K562 (cell line): ENCODE data around the gene MRPS30.

Source experiments
- EGR1 ChIP-seq: fragments of 450-650 bp; conservative IDR thresholded peaks from 2 replicates; pipeline ENCODE4 v1.6.1; 2017; ENCODE audit warnings: mild to moderate bottlenecking
- EP300 ChIP-seq: IDR thresholded peaks from 2 replicates; pipeline ENCODE4 v1.6.1; 2012; ENCODE audit warnings: low read length, improper control_type of control experiment
- FOXA1 ChIP-seq: fragments of 450-650 bp; IDR thresholded peaks from 2 replicates; pipeline ENCODE4 v1.6.1; 2016; ENCODE audit warnings: mild to moderate bottlenecking, borderline replicate concordance
- HNRNPH1 ChIP-seq: fragments of 200-400 bp; formaldehyde crosslinking; optimal IDR thresholded peaks from 2 replicates; pipeline ENCODE3; 2017; ENCODE audit warnings: low read depth, mild to moderate bottlenecking, low read length, moderate library complexity
- JUND ChIP-seq, 2 experiments: IDR thresholded peaks; 2 replicates in 1 of 2; 3 replicates in 1 of 2; pipeline ENCODE4 v1.6.1; 2011; ENCODE audit warnings: borderline replicate concordance in 2 of 2, low read depth in 2 of 2, low read length in 2 of 2, improper control_type of control experiment in 1 of 2, missing biosample characterization in 1 of 2, missing genetic modification characterization in 1 of 2, missing genetic modification reagents in 1 of 2
- MAFK ChIP-seq: IDR thresholded peaks from 2 replicates; pipeline ENCODE4 v1.6.1; 2011; ENCODE audit warnings: low read length, improper control_type of control experiment
- NBN ChIP-seq: fragments of 450-650 bp; IDR thresholded peaks from 2 replicates; pipeline ENCODE4 v1.6.1; 2016; ENCODE audit warnings: low read depth, mild to moderate bottlenecking
- PTRF ChIP-seq: fragments of 450-650 bp; IDR thresholded peaks from 2 replicates; pipeline ENCODE4 v1.6.1; 2016; ENCODE audit warnings: mild to moderate bottlenecking, missing genetic modification characterization, missing compliant biosample characterization
- RAD21 ChIP-seq, 2 experiments: fragments of 250-450 bp in 1 of 2; fragments of 450-650 bp in 1 of 2; sonication (Bioruptor Pico) in 1 of 2; formaldehyde crosslinking in 1 of 2; IDR thresholded peaks in 1 of 2; conservative IDR thresholded peaks in 1 of 2; 2 replicates each; pipeline versions ENCODE4 v1.4.0 to v1.8.0; 2020 to 2022; ENCODE audit warnings: mild to moderate bottlenecking in 2 of 2, moderate library complexity in 1 of 2
- ZNF175 ChIP-seq: fragments of 200-800 bp; sonication (Bioruptor generic); IDR thresholded peaks from 2 replicates; pipeline ENCODE4 v1.6.1; 2016; ENCODE audit warnings: low read depth, mild to moderate bottlenecking, missing genetic modification characterization, missing compliant biosample characterization
- TF ChIP-seq, protein P1 (sequence below): fragments of 450-650 bp; conservative IDR thresholded peaks from 2 replicates; pipeline ENCODE4 v1.6.1; 2016; ENCODE audit warnings: missing genetic modification characterization, low read depth, mild to moderate bottlenecking, missing compliant biosample characterization, moderate library complexity
- TF ChIP-seq, protein P2 (sequence below): fragments of 250-450 bp; sonication (Bioruptor Pico); IDR thresholded peaks from 2 replicates; pipeline ENCODE4 v1.4.0; 2020; ENCODE audit warnings: mild to moderate bottlenecking, moderate library complexity, borderline replicate concordance
- TF ChIP-seq, protein P3 (sequence below): fragments of 450-650 bp; IDR thresholded peaks from 2 replicates; pipeline ENCODE4 v1.6.1; 2017; ENCODE audit warnings: mild to moderate bottlenecking, moderate library complexity
- TF ChIP-seq, protein P4 (sequence below), 3 experiments: IDR thresholded peaks in 2 of 3; conservative IDR thresholded peaks in 1 of 3; 2 replicates each; pipeline ENCODE4 v1.5.1; 2011 to 2012; ENCODE audit warnings: low read length in 3 of 3, mild to moderate bottlenecking in 3 of 3, control low read depth in 2 of 3, improper control_type of control experiment in 1 of 3, inconsistent platforms in 1 of 3, low read depth in 1 of 3, mixed read lengths in 1 of 3, moderate library complexity in 1 of 3; ENCODE audit not compliant: insufficient read depth in 2 of 3

DNA sequence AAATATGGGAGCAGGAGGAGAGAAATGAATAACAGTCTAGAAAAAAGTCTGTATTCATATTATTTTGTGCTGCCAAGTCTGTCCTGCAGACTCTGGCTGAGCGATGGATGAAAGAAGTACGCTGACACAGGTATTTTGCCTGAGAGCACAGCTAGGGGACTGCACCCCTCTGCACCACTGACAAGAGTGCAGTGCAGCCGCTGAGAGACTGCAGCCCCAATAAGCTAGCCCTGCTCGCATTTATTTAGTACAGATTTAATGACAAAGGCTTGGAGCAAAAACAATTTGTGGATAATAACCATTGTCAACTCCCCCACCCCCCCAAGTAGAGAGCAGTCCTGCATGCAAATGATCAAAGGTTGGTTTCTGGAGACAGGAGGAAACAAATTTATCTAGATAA is 13.3 kb upstream of the MRPS30 start:
- no peak for TF ChIP-seq FOXA1
- TF ChIP-seq PTRF (tag) = no peak
- no peak for TF ChIP-seq HNRNPH1
- TF ChIP-seq EGR1 = no peak
- TF ChIP-seq RAD21 (CRISPR knock-in tag; conservative IDR thresholded peaks at IDR 0.05 in 1 of 2, IDR thresholded peaks at IDR 0.05 in 1 of 2) = no peak
- TF ChIP-seq, protein P1, sequence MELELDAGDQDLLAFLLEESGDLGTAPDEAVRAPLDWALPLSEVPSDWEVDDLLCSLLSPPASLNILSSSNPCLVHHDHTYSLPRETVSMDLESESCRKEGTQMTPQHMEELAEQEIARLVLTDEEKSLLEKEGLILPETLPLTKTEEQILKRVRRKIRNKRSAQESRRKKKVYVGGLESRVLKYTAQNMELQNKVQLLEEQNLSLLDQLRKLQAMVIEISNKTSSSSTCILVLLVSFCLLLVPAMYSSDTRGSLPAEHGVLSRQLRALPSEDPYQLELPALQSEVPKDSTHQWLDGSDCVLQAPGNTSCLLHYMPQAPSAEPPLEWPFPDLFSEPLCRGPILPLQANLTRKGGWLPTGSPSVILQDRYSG (tag) = no peak
- no peak for TF ChIP-seq JUND (IDR thresholded peaks at IDR 0.05; ENCODE audit: borderline replicate concordance, low read depth, low read length)
- TF ChIP-seq JUND (tag; IDR thresholded peaks at IDR 0.05; ENCODE audit: borderline replicate concordance, low read depth, low read length) = no peak
- TF ChIP-seq, protein P2, sequence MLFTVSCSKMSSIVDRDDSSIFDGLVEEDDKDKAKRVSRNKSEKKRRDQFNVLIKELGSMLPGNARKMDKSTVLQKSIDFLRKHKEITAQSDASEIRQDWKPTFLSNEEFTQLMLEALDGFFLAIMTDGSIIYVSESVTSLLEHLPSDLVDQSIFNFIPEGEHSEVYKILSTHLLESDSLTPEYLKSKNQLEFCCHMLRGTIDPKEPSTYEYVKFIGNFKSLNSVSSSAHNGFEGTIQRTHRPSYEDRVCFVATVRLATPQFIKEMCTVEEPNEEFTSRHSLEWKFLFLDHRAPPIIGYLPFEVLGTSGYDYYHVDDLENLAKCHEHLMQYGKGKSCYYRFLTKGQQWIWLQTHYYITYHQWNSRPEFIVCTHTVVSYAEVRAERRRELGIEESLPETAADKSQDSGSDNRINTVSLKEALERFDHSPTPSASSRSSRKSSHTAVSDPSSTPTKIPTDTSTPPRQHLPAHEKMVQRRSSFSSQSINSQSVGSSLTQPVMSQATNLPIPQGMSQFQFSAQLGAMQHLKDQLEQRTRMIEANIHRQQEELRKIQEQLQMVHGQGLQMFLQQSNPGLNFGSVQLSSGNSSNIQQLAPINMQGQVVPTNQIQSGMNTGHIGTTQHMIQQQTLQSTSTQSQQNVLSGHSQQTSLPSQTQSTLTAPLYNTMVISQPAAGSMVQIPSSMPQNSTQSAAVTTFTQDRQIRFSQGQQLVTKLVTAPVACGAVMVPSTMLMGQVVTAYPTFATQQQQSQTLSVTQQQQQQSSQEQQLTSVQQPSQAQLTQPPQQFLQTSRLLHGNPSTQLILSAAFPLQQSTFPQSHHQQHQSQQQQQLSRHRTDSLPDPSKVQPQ (CRISPR knock-in tag) = no peak
- TF ChIP-seq, protein P3, sequence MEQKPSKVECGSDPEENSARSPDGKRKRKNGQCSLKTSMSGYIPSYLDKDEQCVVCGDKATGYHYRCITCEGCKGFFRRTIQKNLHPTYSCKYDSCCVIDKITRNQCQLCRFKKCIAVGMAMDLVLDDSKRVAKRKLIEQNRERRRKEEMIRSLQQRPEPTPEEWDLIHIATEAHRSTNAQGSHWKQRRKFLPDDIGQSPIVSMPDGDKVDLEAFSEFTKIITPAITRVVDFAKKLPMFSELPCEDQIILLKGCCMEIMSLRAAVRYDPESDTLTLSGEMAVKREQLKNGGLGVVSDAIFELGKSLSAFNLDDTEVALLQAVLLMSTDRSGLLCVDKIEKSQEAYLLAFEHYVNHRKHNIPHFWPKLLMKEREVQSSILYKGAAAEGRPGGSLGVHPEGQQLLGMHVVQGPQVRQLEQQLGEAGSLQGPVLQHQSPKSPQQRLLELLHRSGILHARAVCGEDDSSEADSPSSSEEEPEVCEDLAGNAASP = no peak
- no peak for TF ChIP-seq EP300
- TF ChIP-seq, protein P4, sequence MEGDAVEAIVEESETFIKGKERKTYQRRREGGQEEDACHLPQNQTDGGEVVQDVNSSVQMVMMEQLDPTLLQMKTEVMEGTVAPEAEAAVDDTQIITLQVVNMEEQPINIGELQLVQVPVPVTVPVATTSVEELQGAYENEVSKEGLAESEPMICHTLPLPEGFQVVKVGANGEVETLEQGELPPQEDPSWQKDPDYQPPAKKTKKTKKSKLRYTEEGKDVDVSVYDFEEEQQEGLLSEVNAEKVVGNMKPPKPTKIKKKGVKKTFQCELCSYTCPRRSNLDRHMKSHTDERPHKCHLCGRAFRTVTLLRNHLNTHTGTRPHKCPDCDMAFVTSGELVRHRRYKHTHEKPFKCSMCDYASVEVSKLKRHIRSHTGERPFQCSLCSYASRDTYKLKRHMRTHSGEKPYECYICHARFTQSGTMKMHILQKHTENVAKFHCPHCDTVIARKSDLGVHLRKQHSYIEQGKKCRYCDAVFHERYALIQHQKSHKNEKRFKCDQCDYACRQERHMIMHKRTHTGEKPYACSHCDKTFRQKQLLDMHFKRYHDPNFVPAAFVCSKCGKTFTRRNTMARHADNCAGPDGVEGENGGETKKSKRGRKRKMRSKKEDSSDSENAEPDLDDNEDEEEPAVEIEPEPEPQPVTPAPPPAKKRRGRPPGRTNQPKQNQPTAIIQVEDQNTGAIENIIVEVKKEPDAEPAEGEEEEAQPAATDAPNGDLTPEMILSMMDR (IDR thresholded peaks at IDR 0.05 in 2 of 3, conservative IDR thresholded peaks at IDR 0.05 in 1 of 3; ENCODE audit: insufficient read depth in 2 of 3, low read depth in 1 of 3, low read length in 3 of 3) = no peak
- TF ChIP-seq NBN = no peak
- no peak for TF ChIP-seq ZNF175 (CRISPR knock-in tag)
- TF ChIP-seq MAFK = no peak
